ENCODE data around the gene BNIPL. TPM values are rescaled to one million over a fixed set of nuclear protein-coding genes. Genes with fewer than 3 reads are reported as not detected.
A peak's percentile ranks its signal among the peaks of the same experiment; 100 is the strongest.

The BNIPL gene
- total RNA-seq, result 1 to 10 TPM in 2 of 4 donors, under 1 TPM in 1, not detected in 1; 0.70 to 8.4 (median 3.6) TPM

DNA sequence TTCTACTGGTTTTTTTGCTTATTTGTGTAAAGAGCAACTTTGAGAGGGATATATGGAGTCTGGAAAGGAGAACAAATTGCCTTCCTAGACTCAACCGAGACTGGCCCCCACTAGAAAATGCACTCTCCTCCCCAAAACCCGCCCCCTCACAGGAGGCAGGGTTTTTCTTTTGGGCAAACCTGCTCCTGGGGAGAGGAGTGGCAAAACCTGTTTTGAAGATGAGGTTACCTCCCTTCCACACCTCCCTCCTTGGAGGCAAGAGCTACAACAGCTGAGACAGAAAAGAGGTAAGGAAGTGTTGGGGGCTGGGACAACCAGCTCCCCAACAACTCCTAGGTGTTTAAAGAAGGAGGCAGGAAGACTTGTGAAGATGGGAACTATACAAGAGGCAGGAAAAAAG lies at the start of gene BNIPL:
Gene BNIPL (plus strand): TSS at position 231 of the 400 bp plus-strand sequence. CDS start 140 bp downstream, at position 371.
- DNase-seq, result no peak
- no peaks in the 10 kb centered on the region for H3K27me3 ChIP-seq
- no peak within 1 kb of the TSS for H3K4me3 ChIP-seq
- H3K9me3 ChIP-seq, result no peaks in the 10 kb centered on the region
- no peak within 1 kb of the TSS for H3K27ac ChIP-seq
- peaks cover 0 to 22% (median 0%) of the 10 kb centered on the region in 3 donors for H3K36me3 ChIP-seq
- H3K4me1 ChIP-seq, result no peaks in the 10 kb centered on the region
- no peak for TF ChIP-seq CTCF (IDR thresholded peaks at IDR 0.05)
- no peak for TF ChIP-seq POLR2A (IDR thresholded peaks at IDR 0.05)

DNA sequence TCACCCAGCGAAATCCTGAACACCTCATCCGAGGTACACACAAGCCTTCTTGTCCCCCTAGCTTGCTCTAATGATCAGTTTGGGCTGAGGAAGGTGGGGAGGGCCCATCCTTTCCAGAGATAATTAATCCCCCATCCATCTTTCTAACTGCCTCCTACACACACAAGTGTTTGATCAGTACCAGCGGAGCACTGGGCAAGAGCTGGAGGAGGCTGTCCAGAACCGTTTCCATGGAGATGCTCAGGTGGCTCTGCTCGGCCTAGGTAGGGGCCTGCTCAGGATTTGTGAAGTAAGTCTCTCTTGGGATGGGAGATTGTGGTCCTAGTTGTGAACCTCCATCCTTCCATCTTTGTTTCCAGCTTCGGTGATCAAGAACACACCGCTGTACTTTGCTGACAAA lies 48.5 kb upstream of the BNIPL start:
- H3K36me3 ChIP-seq, result no peaks in the 10 kb centered on the region
- no peak overlapping the region for H3K4me3 ChIP-seq
- H3K4me1 ChIP-seq, result no peaks in the 10 kb centered on the region
- H3K9me3 ChIP-seq, result no peaks in the 10 kb centered on the region
- H3K27me3 ChIP-seq, result no peaks in the 10 kb centered on the region
- H3K27ac ChIP-seq, result no peak overlapping the region
- TF ChIP-seq CTCF (IDR thresholded peaks at IDR 0.05) (no peak), POLR2A (IDR thresholded peaks at IDR 0.05) (no peak)
- no peak for DNase-seq

GRCh38 chr1:150992626-150993025 lies 43.8 kb upstream of the BNIPL start:
- no peaks in the 10 kb centered on the region for H3K4me1 ChIP-seq
- H3K9me3 ChIP-seq, result no peaks in the 10 kb centered on the region
- no peak for DNase-seq
- H3K4me3 ChIP-seq, result no peak overlapping the region
- TF ChIP-seq CTCF (IDR thresholded peaks at IDR 0.05) (no peak), POLR2A (IDR thresholded peaks at IDR 0.05) (no peak)
- no peaks in the 10 kb centered on the region for H3K27me3 ChIP-seq
- H3K27ac ChIP-seq, result no peak overlapping the region
- H3K36me3 ChIP-seq, result peaks cover 0 to 14% (median 0%) of the 10 kb centered on the region in 3 donors

- peaks cover 0 to 31% (median 0%) of the 10 kb centered on the region in 3 donors for H3K36me3 ChIP-seq
- no peak for DNase-seq
- no peak overlapping the region for H3K27ac ChIP-seq
- H3K9me3 ChIP-seq, result no peaks in the 10 kb centered on the region
- no peak for TF ChIP-seq CTCF (IDR thresholded peaks at IDR 0.05)
- no peak for TF ChIP-seq POLR2A (IDR thresholded peaks at IDR 0.05)
- no peak overlapping the region for H3K4me3 ChIP-seq
- H3K27me3 ChIP-seq, result no peaks in the 10 kb centered on the region
- no peaks in the 10 kb centered on the region for H3K4me1 ChIP-seq
Observed at GRCh38 chr1:150994248-150994647, 42.1 kb upstream of the BNIPL start.

DNA sequence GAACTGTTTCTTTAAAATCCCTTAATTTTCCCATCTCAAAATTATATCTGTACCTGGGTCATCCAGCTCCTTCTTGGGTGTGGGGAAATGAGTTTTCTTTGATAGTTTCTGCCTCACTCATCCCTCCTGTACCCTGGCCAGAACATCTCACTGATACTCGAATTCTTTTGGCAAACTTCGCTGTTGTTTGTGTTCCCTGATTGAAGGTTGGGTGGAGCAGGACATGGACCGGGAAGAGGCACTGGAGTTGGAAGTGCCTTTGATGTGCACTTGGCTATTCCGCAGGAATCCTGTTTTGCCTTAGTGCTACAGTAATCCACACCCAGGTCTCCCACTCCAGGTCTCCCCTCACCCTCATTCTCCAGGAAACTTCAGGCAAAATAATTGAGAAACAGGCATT lies 40.9 kb upstream of the BNIPL start:
- H3K36me3 ChIP-seq, result peaks cover 0 to 41% (median 0%) of the 10 kb centered on the region in 3 donors
- H3K4me3 ChIP-seq, result no peak overlapping the region
- no peaks in the 10 kb centered on the region for H3K27me3 ChIP-seq
- H3K9me3 ChIP-seq, result no peaks in the 10 kb centered on the region
- H3K4me1 ChIP-seq, result no peaks in the 10 kb centered on the region
- H3K27ac ChIP-seq, result peak overlapping the region in 2 of 4 donors; percentile 8 to 20
- DNase-seq, result no peak
- no peak for TF ChIP-seq CTCF (IDR thresholded peaks at IDR 0.05)

- H3K9me3 ChIP-seq, result no peaks in the 10 kb centered on the region
- peak in 1 of 3 donors; percentile 59 for DNase-seq
- no peaks in the 10 kb centered on the region for H3K27me3 ChIP-seq
- no peak overlapping the region for H3K4me3 ChIP-seq
- TF ChIP-seq POLR2A (IDR thresholded peaks at IDR 0.05) (no peak), CTCF (IDR thresholded peaks at IDR 0.05) (peak; percentile 70 to 87 (median 80))
- peak overlapping the region in 2 of 4 donors; percentile 8 to 20 for H3K27ac ChIP-seq
- peaks cover 0 to 45% (median 0%) of the 10 kb centered on the region in 3 donors for H3K36me3 ChIP-seq
- no peaks in the 10 kb centered on the region for H3K4me1 ChIP-seq
Observed at GRCh38 chr1:150995896-150996295, 40.5 kb upstream of the BNIPL start.
